GM23248 (cell line): ENCODE measurements around the gene PKNOX1.

Experiments
- EZH2 ChIP-seq: fragments of 200-600 bp; sonication (generic); IDR thresholded peaks from 2 replicates; pipeline ENCODE4 v1.6.1; 2018; ENCODE audit warnings: antibody characterized with exemption, mild to moderate bottlenecking; ENCODE audit not compliant: insufficient read depth, poor library complexity, severe bottlenecking
- EZH2phosphoT487 ChIP-seq: fragments of 200-600 bp; sonication (generic); IDR thresholded peaks from 2 replicates; pipeline ENCODE4 v1.6.1; 2018; ENCODE audit warnings: antibody characterized with exemption, moderate library complexity, mild to moderate bottlenecking, low read depth; ENCODE audit not compliant: insufficient read depth

DNA sequence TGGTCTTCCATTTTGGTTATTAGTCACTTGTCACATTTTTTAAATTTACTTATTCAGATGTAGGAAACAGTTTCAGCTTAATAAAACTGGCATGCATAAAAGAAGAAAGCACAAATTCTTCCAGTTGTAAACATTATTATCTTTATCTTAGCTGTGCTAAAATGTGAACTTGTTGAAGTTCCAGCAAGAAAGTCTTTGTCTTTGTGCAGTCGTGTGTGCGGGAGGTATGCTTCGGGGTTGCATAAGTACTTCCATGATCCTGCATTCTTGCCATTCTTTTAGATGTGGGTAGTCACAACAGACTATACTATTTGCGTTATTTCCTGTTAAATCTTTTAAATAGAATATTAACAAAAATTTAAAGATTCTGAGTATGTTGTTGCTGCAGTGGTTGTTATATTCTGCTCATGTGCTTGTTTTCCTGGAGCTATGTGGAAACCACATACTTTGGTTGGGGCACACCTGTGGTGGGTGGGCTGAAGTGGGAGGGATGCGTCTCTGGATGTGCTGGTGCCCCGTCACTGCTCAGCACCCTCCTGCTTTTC lies 51.3 kb downstream of the PKNOX1 start:
- no peak for TF ChIP-seq EZH2
- TF ChIP-seq EZH2phosphoT487 = no peak
